CD4-positive, alpha-beta T cell treated with Interleukin-4 for 4 hours (primary cell): ENCODE data around the gene ANKRD24.
"Not testable (repeated sequence)": the region's sequence is repeated elsewhere in the genome, so short reads cannot be mapped to it uniquely, and the experiment has no call there.

Experiments used
- DNase-seq: peaks from one replicate; pipeline ENCODE4 v3.0.0-alpha.2; 2020

Gene ANKRD24

GRCh38 chr19:4233282-4233853 is 50.9 kb downstream of the ANKRD24 start:
- peak; percentile 30 for DNase-seq

GRCh38 chr19:4234142-4234861 is 51.8 kb downstream of the ANKRD24 start:
- DNase-seq, result no peak

GRCh38 chr19:4234862-4235201 is 52.3 kb downstream of the ANKRD24 start:
- no peak for DNase-seq

- DNase-seq, result not testable (repeated sequence)
Observed at GRCh38 chr19:4237510-4237909, 55.0 kb downstream of the ANKRD24 start.

- DNase-seq, result no peak
Observed at GRCh38 chr19:4238831-4239230, 56.3 kb downstream of the ANKRD24 start.

- DNase-seq, result no peak
Observed at GRCh38 chr19:4241824-4242430, 59.4 kb downstream of the ANKRD24 start.

- DNase-seq, result not testable (repeated sequence)
Observed at GRCh38 chr19:4245938-4246337, 63.4 kb downstream of the ANKRD24 start.

GRCh38 chr19:4246767-4247593 is 64.5 kb downstream of the ANKRD24 start, which contains the start of gene YJU2:
Gene YJU2, plus strand, starts transcription at chr19:4247080. Its CDS starts 67 bp downstream, at chr19:4247147.
- peak; percentile 99 for DNase-seq

GRCh38 chr19:4256563-4256962 is 74.1 kb downstream of the ANKRD24 start:
- no peak for DNase-seq

GRCh38 chr19:4257025-4257424 is 74.5 kb downstream of the ANKRD24 start:
- no peak for DNase-seq

GRCh38 chr19:4258181-4258580 is 75.7 kb downstream of the ANKRD24 start:
- DNase-seq, result no peak

- DNase-seq, result no peak
Observed at GRCh38 chr19:4260613-4261191, 78.2 kb downstream of the ANKRD24 start.

- peak; percentile 14 for DNase-seq
Observed at GRCh38 chr19:4264812-4265211, 82.3 kb downstream of the ANKRD24 start.

- DNase-seq, result no peak
Observed at GRCh38 chr19:4266253-4267000, 83.9 kb downstream of the ANKRD24 start.

GRCh38 chr19:4267101-4267900 is 84.8 kb downstream of the ANKRD24 start:
- DNase-seq, result peak; percentile 27

- no peak for DNase-seq
Observed at GRCh38 chr19:4267901-4268815, 85.7 kb downstream of the ANKRD24 start.

- no peak for DNase-seq
Observed at GRCh38 chr19:4268816-4269430, 86.4 kb downstream of the ANKRD24 start.

- no peak for DNase-seq
Observed at GRCh38 chr19:4272894-4273293, 90.4 kb downstream of the ANKRD24 start.

- not testable (repeated sequence) for DNase-seq
Observed at GRCh38 chr19:4274321-4274686, 91.8 kb downstream of the ANKRD24 start.
